ENCODE data around the gene PDHA1.

PDHA1 gene

DNA sequence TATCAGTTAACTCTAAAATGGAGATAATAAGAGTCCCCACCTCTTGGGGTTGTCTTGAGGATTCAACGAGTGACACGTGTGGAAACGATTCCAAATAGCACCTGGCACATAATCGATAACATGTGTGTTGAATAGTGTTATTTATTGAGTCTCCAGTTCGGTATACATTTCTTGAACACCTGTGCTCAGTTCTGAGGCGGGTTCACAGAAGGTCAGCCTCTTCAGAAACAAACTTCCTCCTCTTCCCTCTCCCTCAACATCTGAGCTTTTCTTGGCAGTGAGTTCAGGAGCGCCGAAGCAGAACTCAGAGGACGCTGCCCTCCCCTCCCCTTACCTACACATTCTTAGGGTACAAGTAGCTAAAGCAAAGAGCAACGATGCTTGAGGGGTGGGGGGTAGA lies 934 bp downstream of the PDHA1 start:
- Histone ChIP-seq H2AFZ (ENCODE audit: low read depth) (no peak overlapping the region), H3K4me3 (IDR thresholded peaks at IDR 0.05; ENCODE audit: insufficient read depth, low read depth, low read length) (no peak overlapping the region), H3K36me3 (ENCODE audit: insufficient read depth) (no peaks in the 10 kb centered on the region), H3K27ac (no peak overlapping the region; the same call in 1 of the 2 replicates), H4K20me1 (ENCODE audit: insufficient read depth) (no peaks in the 10 kb centered on the region), H3K79me2 (ENCODE audit: insufficient read depth, low read depth) (peaks cover 40% of the 10 kb centered on the region), H3K4me1 (ENCODE audit: low read depth, poor library complexity, severe bottlenecking) (peaks cover 22% of the 10 kb centered on the region), H3K9ac (peak overlapping the region; percentile 74; the same call in 1 of the 2 replicates), H3K27me3 (ENCODE audit: insufficient read depth, low read depth) (no peaks in the 10 kb centered on the region), H3K4me2 (peak overlapping the region; percentile 68)
- TF ChIP-seq, protein P1, sequence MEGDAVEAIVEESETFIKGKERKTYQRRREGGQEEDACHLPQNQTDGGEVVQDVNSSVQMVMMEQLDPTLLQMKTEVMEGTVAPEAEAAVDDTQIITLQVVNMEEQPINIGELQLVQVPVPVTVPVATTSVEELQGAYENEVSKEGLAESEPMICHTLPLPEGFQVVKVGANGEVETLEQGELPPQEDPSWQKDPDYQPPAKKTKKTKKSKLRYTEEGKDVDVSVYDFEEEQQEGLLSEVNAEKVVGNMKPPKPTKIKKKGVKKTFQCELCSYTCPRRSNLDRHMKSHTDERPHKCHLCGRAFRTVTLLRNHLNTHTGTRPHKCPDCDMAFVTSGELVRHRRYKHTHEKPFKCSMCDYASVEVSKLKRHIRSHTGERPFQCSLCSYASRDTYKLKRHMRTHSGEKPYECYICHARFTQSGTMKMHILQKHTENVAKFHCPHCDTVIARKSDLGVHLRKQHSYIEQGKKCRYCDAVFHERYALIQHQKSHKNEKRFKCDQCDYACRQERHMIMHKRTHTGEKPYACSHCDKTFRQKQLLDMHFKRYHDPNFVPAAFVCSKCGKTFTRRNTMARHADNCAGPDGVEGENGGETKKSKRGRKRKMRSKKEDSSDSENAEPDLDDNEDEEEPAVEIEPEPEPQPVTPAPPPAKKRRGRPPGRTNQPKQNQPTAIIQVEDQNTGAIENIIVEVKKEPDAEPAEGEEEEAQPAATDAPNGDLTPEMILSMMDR (conservative IDR thresholded peaks at IDR 0.05; ENCODE audit: low read depth, low read length): no peak

DNA sequence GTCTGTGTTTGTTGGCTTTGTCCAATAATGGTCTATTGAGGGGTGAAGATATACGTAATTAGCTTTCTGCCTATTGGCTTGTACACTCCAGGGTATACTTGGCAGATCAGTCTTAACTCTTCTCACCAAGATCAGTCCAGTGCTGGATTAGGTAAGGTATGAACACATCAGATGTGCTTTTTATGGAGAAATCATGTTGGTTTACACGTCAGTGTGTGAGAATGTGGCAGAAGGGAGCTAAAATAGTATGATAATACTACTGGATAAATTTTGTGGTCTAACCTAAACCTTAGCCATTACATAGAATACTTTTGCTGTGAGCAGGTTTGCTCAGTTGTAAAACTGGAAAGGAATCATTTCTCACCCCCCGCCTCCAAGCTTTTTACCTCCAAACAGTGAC lies 4.2 kb downstream of the PDHA1 start:
- no peaks in the 10 kb centered on the region for H4K20me1 ChIP-seq (ENCODE audit: insufficient read depth)

DNA sequence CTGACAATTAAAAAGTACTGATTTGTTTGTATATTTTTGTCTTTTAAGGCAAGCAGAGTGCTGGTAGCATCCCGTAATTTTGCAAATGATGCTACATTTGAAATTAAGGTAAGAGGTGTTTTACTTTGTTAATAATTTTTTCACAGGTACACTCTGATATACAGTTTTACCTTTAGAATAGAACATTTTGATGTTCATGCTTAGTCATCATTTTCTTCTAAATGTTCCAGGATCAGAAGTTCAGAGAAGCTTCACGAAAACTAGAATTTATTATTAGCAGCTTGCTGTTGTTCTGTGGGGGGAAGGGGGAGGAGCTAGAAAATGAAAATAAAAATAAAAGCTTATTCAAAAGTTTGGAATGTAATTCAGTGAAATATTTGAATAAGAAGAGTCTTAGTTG lies 5.5 kb downstream of the PDHA1 start:
- no peak overlapping the region for H3K4me2 ChIP-seq
- no peaks in the 10 kb centered on the region for H4K20me1 ChIP-seq (ENCODE audit: insufficient read depth)
- TF ChIP-seq, protein P1 (conservative IDR thresholded peaks at IDR 0.05; ENCODE audit: low read depth, low read length): no peak
- no peak overlapping the region for H2AFZ ChIP-seq (ENCODE audit: low read depth)
- peaks cover 19% of the 10 kb centered on the region for H3K4me1 ChIP-seq (ENCODE audit: low read depth, poor library complexity, severe bottlenecking)
- no peak overlapping the region for H3K27ac ChIP-seq
- H3K79me2 ChIP-seq (ENCODE audit: insufficient read depth, low read depth): peaks cover 37% of the 10 kb centered on the region
- no peak overlapping the region for H3K4me3 ChIP-seq (IDR thresholded peaks at IDR 0.05; ENCODE audit: insufficient read depth, low read depth, low read length)
- H3K36me3 ChIP-seq (ENCODE audit: insufficient read depth): no peaks in the 10 kb centered on the region
- no peak overlapping the region for H3K9ac ChIP-seq
- no peaks in the 10 kb centered on the region for H3K27me3 ChIP-seq (ENCODE audit: insufficient read depth, low read depth)

More for the DNA sequence above, 4.2 kb downstream of the PDHA1 start:
- H3K27ac ChIP-seq: no peak overlapping the region
- no peaks in the 10 kb centered on the region for H3K27me3 ChIP-seq (ENCODE audit: insufficient read depth, low read depth)
- H2AFZ ChIP-seq (ENCODE audit: low read depth): no peak overlapping the region
- H3K36me3 ChIP-seq (ENCODE audit: insufficient read depth): no peaks in the 10 kb centered on the region
- TF ChIP-seq, protein P1 (conservative IDR thresholded peaks at IDR 0.05; ENCODE audit: low read depth, low read length): no peak
- peaks cover 24% of the 10 kb centered on the region for H3K4me1 ChIP-seq (ENCODE audit: low read depth, poor library complexity, severe bottlenecking)
- H3K4me3 ChIP-seq (IDR thresholded peaks at IDR 0.05; ENCODE audit: insufficient read depth, low read depth, low read length): no peak overlapping the region
- H3K79me2 ChIP-seq (ENCODE audit: insufficient read depth, low read depth): peaks cover 40% of the 10 kb centered on the region
- H3K4me2 ChIP-seq: no peak overlapping the region
- no peak overlapping the region for H3K9ac ChIP-seq

DNA sequence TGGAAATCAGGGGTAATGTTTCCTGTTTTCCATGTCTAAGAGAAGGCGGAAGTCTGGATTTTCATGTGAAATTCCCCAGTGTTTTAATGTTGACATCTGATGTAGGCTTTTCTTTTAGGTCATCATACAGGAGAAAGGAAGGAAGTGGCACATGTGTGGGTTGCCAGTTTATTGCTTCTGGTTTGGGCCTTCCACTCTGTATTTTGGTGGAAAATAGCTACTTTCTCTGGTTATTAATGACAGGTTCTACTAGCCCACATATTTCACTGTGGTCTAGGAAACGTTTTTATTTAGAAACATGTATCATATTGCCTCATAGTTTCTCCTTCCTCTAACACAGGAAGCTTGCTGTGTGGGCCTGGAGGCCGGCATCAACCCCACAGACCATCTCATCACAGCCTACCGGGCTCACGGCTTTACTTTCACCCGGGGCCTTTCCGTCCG lies 7.2 kb downstream of the PDHA1 start:
- Histone ChIP-seq H3K4me2 (no peak overlapping the region), H3K4me1 (ENCODE audit: low read depth, poor library complexity, severe bottlenecking) (peaks cover 19% of the 10 kb centered on the region), H2AFZ (ENCODE audit: low read depth) (no peak overlapping the region), H3K36me3 (ENCODE audit: insufficient read depth) (no peaks in the 10 kb centered on the region), H3K27me3 (ENCODE audit: insufficient read depth, low read depth) (no peaks in the 10 kb centered on the region), H3K4me3 (IDR thresholded peaks at IDR 0.05; ENCODE audit: insufficient read depth, low read depth, low read length) (no peak overlapping the region), H4K20me1 (ENCODE audit: insufficient read depth) (no peaks in the 10 kb centered on the region), H3K27ac (no peak overlapping the region), H3K9ac (no peak overlapping the region), H3K79me2 (ENCODE audit: insufficient read depth, low read depth) (peaks cover 20% of the 10 kb centered on the region; the same call in 1 of the 2 replicates)
- TF ChIP-seq, protein P1 (conservative IDR thresholded peaks at IDR 0.05; ENCODE audit: low read depth, low read length): no peak
